ENCODE results near the gene OSBPL7.
A peak's percentile ranks its signal among the peaks of the same experiment; 100 is the strongest.

OSBPL7 gene

GRCh38 chr17:47801906-47802305, 19.7 kb downstream of the OSBPL7 start:
- Histone ChIP-seq H3K36me3 (ENCODE audit: control insufficient read depth in 2 of 2, insufficient read depth in 1 of 2, low read length in 2 of 2) (peaks cover 0 to 4% of the 10 kb centered on the region in 2 experiments; a peak in 1 of 3 replicates), H3K27ac (ENCODE audit: extremely low read depth, low read depth, low read length) (no peak overlapping the region), H3K4me3 (ENCODE audit: low read depth, low read length) (no peak overlapping the region), H3K9me3 (ENCODE audit: control insufficient read depth, insufficient read depth, low read depth, low read length) (no peaks in the 10 kb centered on the region), H3K4me1 (ENCODE audit: control insufficient read depth, insufficient read depth, low read length) (no peaks in the 10 kb centered on the region)
- no peak for TF ChIP-seq ZNF600 (tag by site-specific recombination; IDR thresholded peaks at IDR 0.05)
- TF ChIP-seq ZFP3 (tag by site-specific recombination; IDR thresholded peaks at IDR 0.05; ENCODE audit: low read depth), result no peak
- peak; percentile 85 for TF ChIP-seq ZSCAN4 (tag by site-specific recombination; IDR thresholded peaks at IDR 0.05)
- ChIA-PET POLR2A (interaction anchor here (0.5 to 1.3 kb wide), 3 partner anchors 24 to 119 kb away, joined by 3 to 4 read pairs (median 3); partner anchors contain the start of genes LRRC46 and MRPL10), CTCF (interaction anchor here (0.6 to 2.2 kb wide), 23 partner anchors 8 to 572 kb away, joined by 3 to 7 read pairs (median 3); partner anchors contain the start of genes OSBPL7 and TBX21)

DNA sequence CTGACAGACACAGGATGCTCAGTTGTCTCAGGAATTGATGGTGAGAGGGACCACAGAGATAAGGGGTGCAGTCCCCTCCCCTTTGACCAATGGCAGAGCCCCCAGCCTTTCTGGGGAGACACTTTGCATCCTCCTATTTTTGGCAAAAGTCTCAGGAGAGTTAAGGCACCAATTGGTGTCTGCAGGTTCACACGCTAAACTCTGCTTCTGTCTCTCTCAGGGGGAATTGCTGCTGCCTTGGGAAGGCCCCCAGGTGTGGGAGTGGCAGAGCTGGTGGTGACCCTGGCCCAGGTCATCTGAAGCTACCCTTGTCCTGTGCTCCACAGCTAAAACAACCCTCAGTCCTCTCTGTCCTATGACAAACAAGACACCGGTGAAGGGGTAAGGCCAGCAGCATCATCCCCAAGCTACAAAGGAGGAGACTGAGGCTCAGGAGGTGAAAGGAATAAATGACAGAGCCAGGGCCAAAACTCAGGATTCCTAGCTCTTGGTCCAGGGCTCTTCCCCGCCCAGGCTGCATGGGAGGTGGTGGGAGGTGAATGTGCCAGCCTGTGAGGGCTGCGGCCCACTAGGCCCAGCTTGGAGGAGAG, 20.3 kb downstream of the OSBPL7 start:
- Histone ChIP-seq H3K4me1 (ENCODE audit: control insufficient read depth, insufficient read depth, low read length) (no peaks in the 10 kb centered on the region), H3K36me3 (ENCODE audit: control insufficient read depth in 2 of 2, insufficient read depth in 1 of 2, low read length in 2 of 2) (no peaks in the 10 kb centered on the region), H3K4me3 (ENCODE audit: low read depth, low read length) (no peak overlapping the region), H3K9me3 (ENCODE audit: control insufficient read depth, insufficient read depth, low read depth, low read length) (no peaks in the 10 kb centered on the region), H3K27ac (ENCODE audit: extremely low read depth, low read depth, low read length) (no peak overlapping the region)
- ChIA-PET POLR2A (interaction anchor here (0.5 to 1.3 kb wide), 3 partner anchors 24 to 118 kb away, joined by 3 to 4 read pairs (median 3); partner anchors contain the start of genes LRRC46 and MRPL10), CTCF (interaction anchor here (0.6 to 2.2 kb wide), 21 partner anchors 8 to 571 kb away, joined by 3 to 7 read pairs (median 4); partner anchors contain the start of genes OSBPL7 and TBX21)
- no peak for TF ChIP-seq ZFHX2 (tag by site-specific recombination; conservative IDR thresholded peaks at IDR 0.05)
- TF ChIP-seq, protein P1, sequence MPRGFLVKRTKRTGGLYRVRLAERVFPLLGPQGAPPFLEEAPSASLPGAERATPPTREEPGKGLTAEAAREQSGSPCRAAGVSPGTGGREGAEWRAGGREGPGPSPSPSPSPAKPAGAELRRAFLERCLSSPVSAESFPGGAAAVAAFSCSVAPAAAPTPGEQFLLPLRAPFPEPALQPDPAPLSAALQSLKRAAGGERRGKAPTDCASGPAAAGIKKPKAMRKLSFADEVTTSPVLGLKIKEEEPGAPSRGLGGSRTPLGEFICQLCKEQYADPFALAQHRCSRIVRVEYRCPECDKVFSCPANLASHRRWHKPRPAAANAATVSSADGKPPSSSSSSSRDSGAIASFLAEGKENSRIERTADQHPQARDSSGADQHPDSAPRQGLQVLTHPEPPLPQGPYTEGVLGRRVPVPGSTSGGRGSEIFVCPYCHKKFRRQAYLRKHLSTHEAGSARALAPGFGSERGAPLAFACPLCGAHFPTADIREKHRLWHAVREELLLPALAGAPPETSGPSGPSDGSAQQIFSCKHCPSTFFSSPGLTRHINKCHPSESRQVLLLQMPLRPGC (tag by site-specific recombination; IDR thresholded peaks at IDR 0.05), result no peak
- TF ChIP-seq SETDB1 (IDR thresholded peaks at IDR 0.05; ENCODE audit: insufficient read length, low read length), result no peak
- no peak for TF ChIP-seq FEZF1 (tag by site-specific recombination; IDR thresholded peaks at IDR 0.05)

DNA sequence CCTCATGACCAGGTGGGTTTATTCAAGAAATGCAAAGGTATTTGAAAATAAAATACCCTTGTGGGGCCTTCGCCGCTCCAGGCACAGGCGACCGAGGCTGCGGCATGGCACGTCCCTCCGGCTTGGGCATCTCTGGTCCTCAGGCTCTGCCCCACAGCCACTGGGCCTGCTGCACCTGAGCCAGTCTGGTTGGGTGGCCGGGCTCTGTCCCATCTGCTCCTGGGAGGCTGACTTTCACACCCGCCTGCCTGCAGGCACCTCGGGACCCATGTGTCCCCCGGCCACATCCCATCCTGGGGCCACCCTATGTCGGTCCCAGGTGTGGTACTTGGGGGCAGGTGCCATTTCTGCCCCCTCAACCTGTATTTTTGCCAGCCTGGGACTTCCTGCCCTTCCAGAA, 20.9 kb downstream of the OSBPL7 start:
- H3K4me3 ChIP-seq (ENCODE audit: low read depth, low read length), result no peak overlapping the region
- H3K4me1 ChIP-seq (ENCODE audit: control insufficient read depth, insufficient read depth, low read length), result no peaks in the 10 kb centered on the region
- H3K27ac ChIP-seq (ENCODE audit: extremely low read depth, low read depth, low read length), result no peak overlapping the region
- POLR2A ChIA-PET, result interaction anchor here (1.3 kb wide), 1 partner anchor 31 kb away, joined by 3 read pairs; the partner anchor contains the start of genes LRRC46 and MRPL10
- CTCF ChIA-PET, result interaction anchor here (1.0 to 1.6 kb wide), 4 partner anchors 9 to 113 kb away, joined by 4 to 6 read pairs (median 4); partner anchors contain the start of gene OSBPL7
- TF ChIP-seq GFI1B (tag by site-specific recombination; IDR thresholded peaks at IDR 0.05), result no peak
- TF ChIP-seq, protein P2, sequence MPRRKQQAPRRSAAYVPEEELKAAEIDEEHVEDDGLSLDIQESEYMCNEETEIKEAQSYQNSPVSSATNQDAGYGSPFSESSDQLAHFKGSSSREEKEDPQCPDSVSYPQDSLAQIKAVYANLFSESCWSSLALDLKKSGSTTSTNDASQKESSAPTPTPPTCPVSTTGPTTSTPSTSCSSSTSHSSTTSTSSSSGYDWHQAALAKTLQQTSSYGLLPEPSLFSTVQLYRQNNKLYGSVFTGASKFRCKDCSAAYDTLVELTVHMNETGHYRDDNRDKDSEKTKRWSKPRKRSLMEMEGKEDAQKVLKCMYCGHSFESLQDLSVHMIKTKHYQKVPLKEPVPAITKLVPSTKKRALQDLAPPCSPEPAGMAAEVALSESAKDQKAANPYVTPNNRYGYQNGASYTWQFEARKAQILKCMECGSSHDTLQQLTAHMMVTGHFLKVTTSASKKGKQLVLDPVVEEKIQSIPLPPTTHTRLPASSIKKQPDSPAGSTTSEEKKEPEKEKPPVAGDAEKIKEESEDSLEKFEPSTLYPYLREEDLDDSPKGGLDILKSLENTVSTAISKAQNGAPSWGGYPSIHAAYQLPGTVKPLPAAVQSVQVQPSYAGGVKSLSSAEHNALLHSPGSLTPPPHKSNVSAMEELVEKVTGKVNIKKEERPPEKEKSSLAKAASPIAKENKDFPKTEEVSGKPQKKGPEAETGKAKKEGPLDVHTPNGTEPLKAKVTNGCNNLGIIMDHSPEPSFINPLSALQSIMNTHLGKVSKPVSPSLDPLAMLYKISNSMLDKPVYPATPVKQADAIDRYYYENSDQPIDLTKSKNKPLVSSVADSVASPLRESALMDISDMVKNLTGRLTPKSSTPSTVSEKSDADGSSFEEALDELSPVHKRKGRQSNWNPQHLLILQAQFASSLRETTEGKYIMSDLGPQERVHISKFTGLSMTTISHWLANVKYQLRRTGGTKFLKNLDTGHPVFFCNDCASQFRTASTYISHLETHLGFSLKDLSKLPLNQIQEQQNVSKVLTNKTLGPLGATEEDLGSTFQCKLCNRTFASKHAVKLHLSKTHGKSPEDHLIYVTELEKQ (tag by site-specific recombination; IDR thresholded peaks at IDR 0.05; ENCODE audit: borderline replicate concordance), result no peak
- no peak for TF ChIP-seq ZNF239 (tag by site-specific recombination; IDR thresholded peaks at IDR 0.05)
- TF ChIP-seq, protein P3, sequence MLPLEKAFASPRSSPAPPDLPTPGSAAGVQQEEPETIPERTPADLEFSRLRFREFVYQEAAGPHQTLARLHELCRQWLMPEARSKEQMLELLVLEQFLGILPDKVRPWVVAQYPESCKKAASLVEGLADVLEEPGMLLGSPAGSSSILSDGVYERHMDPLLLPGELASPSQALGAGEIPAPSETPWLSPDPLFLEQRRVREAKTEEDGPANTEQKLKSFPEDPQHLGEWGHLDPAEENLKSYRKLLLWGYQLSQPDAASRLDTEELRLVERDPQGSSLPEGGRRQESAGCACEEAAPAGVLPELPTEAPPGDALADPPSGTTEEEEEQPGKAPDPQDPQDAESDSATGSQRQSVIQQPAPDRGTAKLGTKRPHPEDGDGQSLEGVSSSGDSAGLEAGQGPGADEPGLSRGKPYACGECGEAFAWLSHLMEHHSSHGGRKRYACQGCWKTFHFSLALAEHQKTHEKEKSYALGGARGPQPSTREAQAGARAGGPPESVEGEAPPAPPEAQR (tag by site-specific recombination; IDR thresholded peaks at IDR 0.05), result no peak
- no peak for TF ChIP-seq ZNF302 (tag by site-specific recombination; IDR thresholded peaks at IDR 0.05; ENCODE audit: low read depth)
- no peak for TF ChIP-seq ZNF157 (tag by site-specific recombination; IDR thresholded peaks at IDR 0.05)
- no peaks in the 10 kb centered on the region for H3K9me3 ChIP-seq (ENCODE audit: control insufficient read depth, insufficient read depth, low read depth, low read length)
- no peaks in the 10 kb centered on the region for H3K36me3 ChIP-seq (ENCODE audit: control insufficient read depth in 2 of 2, insufficient read depth in 1 of 2, low read length in 2 of 2)

Data from HEK293 (cell line).